GM23338 (cell line): Measurements from ENCODE around the gene DENND5B. TPM values are rescaled to one million over a fixed set of nuclear protein-coding genes. Genes with fewer than 3 reads are reported as not detected.

ENCODE experiments used
- EZH2 ChIP-seq: fragments of 200-600 bp; sonication (generic); IDR thresholded peaks from one replicate; pipeline ENCODE4 v1.8.0; 2017; ENCODE audit warnings: antibody characterized with exemption, mild to moderate bottlenecking, low read depth; ENCODE audit not compliant: unreplicated experiment
- EZH2phosphoT487 ChIP-seq: fragments of 200-600 bp; sonication (generic); IDR thresholded peaks from one replicate; pipeline ENCODE4 v1.8.1; 2018; ENCODE audit warnings: antibody characterized with exemption; ENCODE audit not compliant: unreplicated experiment
- JUNB ChIP-seq: IDR thresholded peaks from one replicate; pipeline ENCODE4 v1.6.1; 2016; ENCODE audit warnings: antibody characterized with exemption; ENCODE audit not compliant: unreplicated experiment
- ZNF114 ChIP-seq: fragments of 250-450 bp; sonication (Bioruptor Pico); IDR thresholded peaks from 2 replicates; pipeline ENCODE4 v1.5.0; 2020; ENCODE audit warnings: mild to moderate bottlenecking, moderate library complexity
- ZNF462 ChIP-seq: fragments of 250-450 bp; sonication (Bioruptor Pico); IDR thresholded peaks from 2 replicates; pipeline ENCODE4 v1.5.0; 2020; ENCODE audit warnings: mild to moderate bottlenecking, moderate library complexity
- polyA plus RNA-seq: library from polyadenylated mRNA; unstranded; fragments of >200 nt; fragmentation: Nextera tagmentation; extraction: Ambion mirVana; gene quantifications from 2 replicates; pipeline ENCODE4 v1.2.1, GENCODE V29; 2016
- total RNA-seq: library from RNA; depleted of rRNA; stranded (reverse); fragments of >200 nt; shearing (Covaris generic); gene quantifications from 2 replicates; pipeline ENCODE4 v1.2.3, GENCODE V29; 2014
- TF ChIP-seq, protein P1 (sequence below), 2 experiments: fragments of 200-600 bp in 1 of 2; sonication (generic) in 1 of 2; conservative IDR thresholded peaks; 2 replicates each; pipeline versions ENCODE4 v1.5.1 to v1.6.1; 2016 to 2017; ENCODE audit warnings: antibody characterized with exemption in 2 of 2, low read depth in 2 of 2, mild to moderate bottlenecking in 2 of 2, moderate library complexity in 1 of 2
- TF ChIP-seq, protein P2 (sequence below): IDR thresholded peaks from 2 replicates; pipeline ENCODE4 v1.6.1; 2016; ENCODE audit warnings: antibody characterized with exemption

DENND5B gene
- total and polyA plus RNA-seq, 2 experiments from 2014 or later, result 6.5 to 17.2 TPM

- TF ChIP-seq ZNF462 (CRISPR knock-in tag) (no peak), EZH2 (no peak), JUNB (no peak), EZH2phosphoT487 (no peak), ZNF114 (no peak)
- TF ChIP-seq, protein P1, sequence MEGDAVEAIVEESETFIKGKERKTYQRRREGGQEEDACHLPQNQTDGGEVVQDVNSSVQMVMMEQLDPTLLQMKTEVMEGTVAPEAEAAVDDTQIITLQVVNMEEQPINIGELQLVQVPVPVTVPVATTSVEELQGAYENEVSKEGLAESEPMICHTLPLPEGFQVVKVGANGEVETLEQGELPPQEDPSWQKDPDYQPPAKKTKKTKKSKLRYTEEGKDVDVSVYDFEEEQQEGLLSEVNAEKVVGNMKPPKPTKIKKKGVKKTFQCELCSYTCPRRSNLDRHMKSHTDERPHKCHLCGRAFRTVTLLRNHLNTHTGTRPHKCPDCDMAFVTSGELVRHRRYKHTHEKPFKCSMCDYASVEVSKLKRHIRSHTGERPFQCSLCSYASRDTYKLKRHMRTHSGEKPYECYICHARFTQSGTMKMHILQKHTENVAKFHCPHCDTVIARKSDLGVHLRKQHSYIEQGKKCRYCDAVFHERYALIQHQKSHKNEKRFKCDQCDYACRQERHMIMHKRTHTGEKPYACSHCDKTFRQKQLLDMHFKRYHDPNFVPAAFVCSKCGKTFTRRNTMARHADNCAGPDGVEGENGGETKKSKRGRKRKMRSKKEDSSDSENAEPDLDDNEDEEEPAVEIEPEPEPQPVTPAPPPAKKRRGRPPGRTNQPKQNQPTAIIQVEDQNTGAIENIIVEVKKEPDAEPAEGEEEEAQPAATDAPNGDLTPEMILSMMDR (conservative IDR thresholded peaks at IDR 0.05; ENCODE audit: low read depth in 2 of 2), result no peak
- TF ChIP-seq, protein P2, sequence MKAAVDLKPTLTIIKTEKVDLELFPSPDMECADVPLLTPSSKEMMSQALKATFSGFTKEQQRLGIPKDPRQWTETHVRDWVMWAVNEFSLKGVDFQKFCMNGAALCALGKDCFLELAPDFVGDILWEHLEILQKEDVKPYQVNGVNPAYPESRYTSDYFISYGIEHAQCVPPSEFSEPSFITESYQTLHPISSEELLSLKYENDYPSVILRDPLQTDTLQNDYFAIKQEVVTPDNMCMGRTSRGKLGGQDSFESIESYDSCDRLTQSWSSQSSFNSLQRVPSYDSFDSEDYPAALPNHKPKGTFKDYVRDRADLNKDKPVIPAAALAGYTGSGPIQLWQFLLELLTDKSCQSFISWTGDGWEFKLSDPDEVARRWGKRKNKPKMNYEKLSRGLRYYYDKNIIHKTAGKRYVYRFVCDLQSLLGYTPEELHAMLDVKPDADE, result no peak
Measured at GRCh38 chr12:31627456-31628054, 36.6 kb upstream of the DENND5B start (continued).
